ENCODE results near the gene JAK3. TPM values are rescaled to one million over a fixed set of nuclear protein-coding genes. Genes with fewer than 3 reads are reported as not detected.

JAK3 gene
- total and polyA plus RNA-seq, 2 donors (not counting 3 experiments of a cell fraction or from before 2014, with no cell fraction given): 3.1 to 3.8 TPM

GRCh38 chr19:17796013-17796837 is 51.6 kb downstream of the JAK3 start:
- dilution Hi-C loops (cut with MboI; ENCODE audit: extremely low pct_ligation_motif_present, low sequenced_read_pairs): no loop called here
- POLR2A ChIA-PET: interaction anchor here (0.6 kb wide), 1 partner anchor 57 kb away, joined by 3 read pairs; no protein-coding TSS in a partner anchor

More at GRCh38 chr19:17796013-17796837, 51.6 kb downstream of the JAK3 start:
- intact Hi-C loops (cut with micrococcal nuclease): no loop called here
- H3K27ac ChIP-seq (ENCODE audit: insufficient read depth, low read depth, low read length): no peak overlapping the region
- H3K36me3 ChIP-seq (ENCODE audit: control insufficient read depth in 2 of 2, extremely low read depth in 1 of 2, insufficient read depth in 2 of 2, low read length in 2 of 2): no peaks in the 10 kb centered on the region
- no peaks in the 10 kb centered on the region for H4K20me1 ChIP-seq (replicated peaks; ENCODE audit: control insufficient read depth, extremely low read depth, insufficient read depth, low read length)
- H3K79me2 ChIP-seq (ENCODE audit: control insufficient read depth, insufficient read depth, low read length): no peaks in the 10 kb centered on the region
- no peak for TF ChIP-seq JUN (IDR thresholded peaks at IDR 0.05; ENCODE audit: borderline replicate concordance, insufficient read depth, insufficient read length, low read depth)
- TF ChIP-seq, protein P1, sequence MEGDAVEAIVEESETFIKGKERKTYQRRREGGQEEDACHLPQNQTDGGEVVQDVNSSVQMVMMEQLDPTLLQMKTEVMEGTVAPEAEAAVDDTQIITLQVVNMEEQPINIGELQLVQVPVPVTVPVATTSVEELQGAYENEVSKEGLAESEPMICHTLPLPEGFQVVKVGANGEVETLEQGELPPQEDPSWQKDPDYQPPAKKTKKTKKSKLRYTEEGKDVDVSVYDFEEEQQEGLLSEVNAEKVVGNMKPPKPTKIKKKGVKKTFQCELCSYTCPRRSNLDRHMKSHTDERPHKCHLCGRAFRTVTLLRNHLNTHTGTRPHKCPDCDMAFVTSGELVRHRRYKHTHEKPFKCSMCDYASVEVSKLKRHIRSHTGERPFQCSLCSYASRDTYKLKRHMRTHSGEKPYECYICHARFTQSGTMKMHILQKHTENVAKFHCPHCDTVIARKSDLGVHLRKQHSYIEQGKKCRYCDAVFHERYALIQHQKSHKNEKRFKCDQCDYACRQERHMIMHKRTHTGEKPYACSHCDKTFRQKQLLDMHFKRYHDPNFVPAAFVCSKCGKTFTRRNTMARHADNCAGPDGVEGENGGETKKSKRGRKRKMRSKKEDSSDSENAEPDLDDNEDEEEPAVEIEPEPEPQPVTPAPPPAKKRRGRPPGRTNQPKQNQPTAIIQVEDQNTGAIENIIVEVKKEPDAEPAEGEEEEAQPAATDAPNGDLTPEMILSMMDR (IDR thresholded peaks at IDR 0.05; ENCODE audit: extremely low read depth in 1 of 2, insufficient read depth in 1 of 2, low read depth in 1 of 2, low read length in 2 of 2): no peak
- no peak for TF ChIP-seq POLR2AphosphoS5 (IDR thresholded peaks at IDR 0.05; ENCODE audit: insufficient read depth, low read depth, low read length)
- TF ChIP-seq EZH2 (IDR thresholded peaks at IDR 0.05; ENCODE audit: borderline replicate concordance, low read depth, low read length, severe bottlenecking): no peak
- no peak for TF ChIP-seq GATA2 (IDR thresholded peaks at IDR 0.05; ENCODE audit: insufficient read depth, insufficient read length, low read depth, low read length)
- TF ChIP-seq FOS (IDR thresholded peaks at IDR 0.05; ENCODE audit: borderline replicate concordance, insufficient read depth, low read length): no peak
- TF ChIP-seq POLR2A (IDR thresholded peaks at IDR 0.05; ENCODE audit: low read depth, low read length): no peak
- no peak for TF ChIP-seq MAX (IDR thresholded peaks at IDR 0.05; ENCODE audit: insufficient read depth, insufficient read length)
- no peak for TF ChIP-seq MYC (IDR thresholded peaks at IDR 0.05; ENCODE audit: low read depth, low read length)
- no peaks in the 10 kb centered on the region for H3K9me3 ChIP-seq (replicated peaks; ENCODE audit: control insufficient read depth, insufficient read depth, low read length)
- H3K27me3 ChIP-seq (ENCODE audit: control insufficient read depth in 2 of 2, insufficient read depth in 2 of 2, low read length in 2 of 2): peaks cover 13 to 14% of the 10 kb centered on the region in 2 experiments
- no TSS peak for BruUV-seq (replicated peaks)
- H2AFZ ChIP-seq (ENCODE audit: low read depth, low read length): no peak overlapping the region
- H3K4me2 ChIP-seq (ENCODE audit: insufficient read depth, low read length): no peak overlapping the region
- no peak overlapping the region for H3K9ac ChIP-seq (replicated peaks; ENCODE audit: extremely low read depth, insufficient read depth, low read length)
- FAIRE-seq (no peak), DNase-seq (ENCODE audit: low read depth, low spot score) (no peak)
- CTCF ChIA-PET: interaction anchor here (0.6 to 1.2 kb wide), 4 partner anchors 8 to 59 kb away, joined by 3 read pairs; no protein-coding TSS in a partner anchor
- no peak overlapping the region for H3K4me3 ChIP-seq (replicated peaks in 1 of 3; ENCODE audit: insufficient read depth in 1 of 3, low read depth in 1 of 3, low read length in 3 of 3)
- H3K9me1 ChIP-seq (replicated peaks; ENCODE audit: control insufficient read depth, extremely low read depth, insufficient read depth, low read length): no peaks in the 10 kb centered on the region
- peaks cover 3% of the 10 kb centered on the region for H3K4me1 ChIP-seq (ENCODE audit: control insufficient read depth, extremely low read depth, insufficient read depth, low read length)

Data from endothelial cell of umbilical vein (primary cell).